GM21381 (cell line): ENCODE data around the gene INO80B.
"Not testable (repeated sequence)": the region's sequence is repeated elsewhere in the genome, so short reads cannot be mapped to it uniquely, and the experiment has no call there.

ENCODE experiments used
- ATAC-seq: cut with Tn5 transposase; IDR thresholded peaks from one replicate; pipeline ENCODE4 v1.9.1; 2021; ENCODE audit warnings: mild to moderate bottlenecking, moderate library complexity; ENCODE audit not compliant: unreplicated experiment

The INO80B gene

GRCh38 chr2:74474899-74475298 is 20.0 kb downstream of the INO80B start:
- no peak for ATAC-seq

- ATAC-seq, result no peak
Measured at GRCh38 chr2:74481431-74481830, 26.5 kb downstream of the INO80B start.

- ATAC-seq, result peak; percentile 34
Measured at GRCh38 chr2:74481961-74482800, 27.3 kb downstream of the INO80B start.

- ATAC-seq, result peak; percentile 86
Measured at GRCh38 chr2:74482801-74483674, 28.2 kb downstream of the INO80B start, which contains the start of the genes CCDC142 and TTC31. CCDC142 (minus strand) TSS chr2:74482998; CDS start chr2:74482837, 161 bp downstream. TTC31 (plus strand) TSS chr2:74483081; CDS start chr2:74483096, 15 bp downstream.

GRCh38 chr2:74483675-74484164 is 28.8 kb downstream of the INO80B start:
- not testable (repeated sequence) for ATAC-seq

- no peak for ATAC-seq
Measured at GRCh38 chr2:74486141-74486540, 31.3 kb downstream of the INO80B start.

- ATAC-seq, result no peak
Measured at GRCh38 chr2:74488643-74489481, 34.0 kb downstream of the INO80B start.

- no peak for ATAC-seq
Measured at GRCh38 chr2:74489906-74490305, 35.0 kb downstream of the INO80B start.

- no peak for ATAC-seq
Measured at GRCh38 chr2:74491648-74492544, 37.0 kb downstream of the INO80B start.

GRCh38 chr2:74493546-74493945 is 38.7 kb downstream of the INO80B start:
- ATAC-seq, result no peak

GRCh38 chr2:74495440-74495839 is 40.6 kb downstream of the INO80B start:
- ATAC-seq, result no peak

GRCh38 chr2:74496997-74497776 is 42.3 kb downstream of the INO80B start:
- ATAC-seq, result no peak

GRCh38 chr2:74497777-74498499 is 43.1 kb downstream of the INO80B start:
- no peak for ATAC-seq

- ATAC-seq, result no peak
Measured at GRCh38 chr2:74498500-74499266, 43.8 kb downstream of the INO80B start.

- no peak for ATAC-seq
Measured at GRCh38 chr2:74499267-74499939, 44.5 kb downstream of the INO80B start, which contains the start of gene LBX2. LBX2 (minus strand) TSS chr2:74499603; CDS start chr2:74499537, 66 bp downstream.

GRCh38 chr2:74499940-74500577 is 45.2 kb downstream of the INO80B start:
- no peak for ATAC-seq
